Vagina (tissue), 2 donors: ENCODE measurements around the gene ERRFI1. TPM values are rescaled to one million over a fixed set of nuclear protein-coding genes. Genes with fewer than 3 reads are reported as not detected.
A peak's percentile ranks its signal among the peaks of the same experiment; 100 is the strongest.

ENCODE experiments used
- DNase-seq, 2 donors: peaks; one replicate each; pipeline ENCODE4 v3.0.0-alpha.2; 2017; ENCODE audit errors: extremely low spot score in 2 of 2
- H3K27ac ChIP-seq: fragments of 200-600 bp; sonication (generic); one replicate; pipeline ENCODE4 v1.5.1; 2019
- H3K27me3 ChIP-seq: fragments of 200-600 bp; sonication (generic); one replicate; pipeline ENCODE4 v1.5.1; 2019
- H3K36me3 ChIP-seq, 2 donors: fragments of 200-600 bp; sonication (generic); one replicate each; pipeline ENCODE4 v1.5.1; 2017 to 2019
- H3K4me1 ChIP-seq: fragments of 200-600 bp; sonication (generic); one replicate; pipeline ENCODE4 v1.5.1; 2019
- H3K4me3 ChIP-seq, 2 donors: fragments of 200-600 bp; sonication (generic); 1 replicate in 1 of 2; 2 replicates in 1 of 2; pipeline ENCODE4 v1.5.1; 2016 to 2019
- H3K9me3 ChIP-seq: fragments of 200-600 bp; sonication (generic); one replicate; pipeline ENCODE4 v1.5.1; 2019
- CTCF ChIP-seq, 3 experiments: fragments of 450-650 bp in 2 of 3; fragments of 200-600 bp in 1 of 3; sonication (generic) in 1 of 3; IDR thresholded peaks; one replicate each; pipeline ENCODE4 v1.5.1; 2017 to 2019; ENCODE audit warnings: antibody characterized with exemption in 3 of 3, mild to moderate bottlenecking in 2 of 3, moderate library complexity in 2 of 3
- POLR2A ChIP-seq, 2 donors: fragments of 450-650 bp; IDR thresholded peaks; one replicate each; pipeline ENCODE4 v1.6.1; 2017; ENCODE audit warnings: antibody characterized with exemption in 2 of 2, mild to moderate bottlenecking in 2 of 2, moderate library complexity in 2 of 2
- POLR2AphosphoS5 ChIP-seq, 2 donors: sonication (generic); formaldehyde crosslinking; IDR thresholded peaks; one replicate each; pipeline ENCODE4 v1.9.0; 2017; ENCODE audit warnings: antibody characterized with exemption in 2 of 2, mild to moderate bottlenecking in 2 of 2, low read depth in 1 of 2; ENCODE audit not compliant: insufficient read depth in 1 of 2
- intact Hi-C: fragments of 100-400 bp; cut with DNase I; formaldehyde crosslinking; loops from one replicate; pipeline ENCODE4 v1.15.1; 2023
- total RNA-seq: library from RNA; depleted of rRNA; stranded (reverse); fragments of >200 nt; gene quantifications from one replicate; pipeline ENCODE4 v1.2.3, GENCODE V29; 2016

The ERRFI1 gene
- total RNA-seq, 1 donor from 2014 or later, result 160 TPM

GRCh38 chr1:8047686-8048445 is 21.8 kb upstream of the ERRFI1 start:
- Histone ChIP-seq H3K27me3 (no peaks in the 10 kb centered on the region), H3K9me3 (no peaks in the 10 kb centered on the region), H3K27ac (peak overlapping the region; percentile 60), H3K4me1 (peaks cover 16% of the 10 kb centered on the region), H3K36me3 (no peaks in the 10 kb centered on the region), H3K4me3 (no peak overlapping the region)
- TF ChIP-seq CTCF (IDR thresholded peaks at IDR 0.05) (no peak), POLR2A (IDR thresholded peaks at IDR 0.05) (no peak), POLR2AphosphoS5 (IDR thresholded peaks at IDR 0.05; ENCODE audit: insufficient read depth in 1 of 2, low read depth in 1 of 2) (peak in 1 of 2 donors; percentile 82)
- no peak for DNase-seq
- intact Hi-C loops, result no loop called here

- DNase-seq, result no peak
- H3K27ac ChIP-seq, result peak overlapping the region; percentile 60
- H3K4me1 ChIP-seq, result peaks cover 16% of the 10 kb centered on the region
- H3K36me3 ChIP-seq, result no peaks in the 10 kb centered on the region
- intact Hi-C loops, result no loop called here
- TF ChIP-seq POLR2AphosphoS5 (IDR thresholded peaks at IDR 0.05; ENCODE audit: insufficient read depth in 1 of 2, low read depth in 1 of 2) (peak in 1 of 2 donors; percentile 15), POLR2A (IDR thresholded peaks at IDR 0.05) (no peak), CTCF (IDR thresholded peaks at IDR 0.05) (no peak)
- H3K9me3 ChIP-seq, result no peaks in the 10 kb centered on the region
- no peaks in the 10 kb centered on the region for H3K27me3 ChIP-seq
- H3K4me3 ChIP-seq, result no peak overlapping the region
These were observed 21.0 kb upstream of the ERRFI1 start for GRCh38 chr1:8047112-8047511.

DNA sequence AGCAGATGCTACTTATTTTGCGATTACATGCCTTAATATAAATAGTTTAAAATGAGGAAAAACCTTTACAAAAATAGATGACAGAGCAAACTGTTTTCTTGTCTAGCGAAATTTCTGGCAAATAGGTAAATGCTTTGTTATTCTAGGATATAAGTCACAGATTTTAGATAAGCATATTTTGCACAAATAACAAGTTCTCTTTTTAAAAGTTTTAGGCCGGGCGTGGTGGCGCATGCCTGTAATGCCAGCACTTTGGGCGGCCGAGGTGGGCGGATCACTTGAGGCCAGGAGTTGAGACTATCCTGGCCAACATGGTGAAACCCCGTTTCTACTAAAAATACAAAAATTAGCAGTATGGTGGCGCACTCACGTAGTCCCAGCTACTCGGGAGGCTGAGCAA is 20.3 kb upstream of the ERRFI1 start:
- no peak overlapping the region for H3K27ac ChIP-seq
- H3K4me1 ChIP-seq, result peaks cover 16% of the 10 kb centered on the region
- H3K4me3 ChIP-seq, result no peak overlapping the region
- no peak for DNase-seq
- no peaks in the 10 kb centered on the region for H3K36me3 ChIP-seq
- intact Hi-C loops, result no loop called here
- no peaks in the 10 kb centered on the region for H3K9me3 ChIP-seq
- no peaks in the 10 kb centered on the region for H3K27me3 ChIP-seq
- no peak for TF ChIP-seq CTCF (IDR thresholded peaks at IDR 0.05)
- TF ChIP-seq POLR2A (IDR thresholded peaks at IDR 0.05), result no peak
- no peak for TF ChIP-seq POLR2AphosphoS5 (IDR thresholded peaks at IDR 0.05; ENCODE audit: insufficient read depth in 1 of 2, low read depth in 1 of 2)

DNA sequence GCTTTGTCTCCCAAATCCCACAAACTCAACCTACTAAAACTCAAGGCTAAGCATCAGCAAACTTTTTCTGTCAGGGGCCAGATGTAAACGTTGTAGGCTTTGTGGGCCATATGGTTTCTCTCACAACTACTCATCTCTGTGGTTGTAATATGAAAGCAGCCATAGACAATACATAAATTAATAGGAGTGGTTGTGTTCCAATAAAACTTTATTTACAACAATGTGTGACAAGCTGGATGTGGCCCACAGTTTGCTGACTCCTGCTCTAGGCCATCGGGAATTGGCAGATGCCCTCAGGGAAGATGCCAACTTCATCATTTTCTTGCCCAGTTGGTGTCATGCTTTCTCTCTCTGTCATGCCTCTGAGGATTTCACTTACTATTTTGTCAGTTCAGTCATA is 17.5 kb upstream of the ERRFI1 start:
- intact Hi-C loops, result no loop called here

More for the DNA sequence above, 17.5 kb upstream of the ERRFI1 start:
- H3K9me3 ChIP-seq, result no peaks in the 10 kb centered on the region
- no peak for DNase-seq
- TF ChIP-seq CTCF (IDR thresholded peaks at IDR 0.05) (no peak), POLR2A (IDR thresholded peaks at IDR 0.05) (no peak), POLR2AphosphoS5 (IDR thresholded peaks at IDR 0.05; ENCODE audit: insufficient read depth in 1 of 2, low read depth in 1 of 2) (no peak)
- H3K36me3 ChIP-seq, result no peaks in the 10 kb centered on the region
- no peak overlapping the region for H3K27ac ChIP-seq
- no peaks in the 10 kb centered on the region for H3K27me3 ChIP-seq
- no peak overlapping the region for H3K4me3 ChIP-seq
- H3K4me1 ChIP-seq, result peaks cover 19% of the 10 kb centered on the region
